Measurements from ENCODE around the gene CD180.

- TF ChIP-seq EZH2phosphoT487 (IDR thresholded peaks at IDR 0.05; ENCODE audit: insufficient read depth, low read depth), result no peak
- TF ChIP-seq EZH2 (IDR thresholded peaks at IDR 0.05; ENCODE audit: insufficient read depth, poor library complexity, severe bottlenecking), result no peak
Measured at GRCh38 chr5:67246108-67246507, 49.5 kb upstream of the CD180 start.
